ENCODE measurements around the gene RAPGEF2. TPM values are rescaled to one million over a fixed set of nuclear protein-coding genes. Genes with fewer than 3 reads are reported as not detected.

RAPGEF2 gene
- total and polyA plus RNA-seq, 2 donors from 2014 or later, result 6.9 to 50.6 TPM

GRCh38 chr4:159272273-159273140 lies 169.6 kb downstream of the RAPGEF2 start:
- H3K4me1 ChIP-seq (ENCODE audit: control insufficient read depth in 2 of 3, insufficient read depth in 2 of 3, low read depth in 1 of 3, low read length in 3 of 3), result peaks cover 0 to 12% (median 7%) of the 10 kb centered on the region in 3 donors
- FAIRE-seq, result no peak

DNA sequence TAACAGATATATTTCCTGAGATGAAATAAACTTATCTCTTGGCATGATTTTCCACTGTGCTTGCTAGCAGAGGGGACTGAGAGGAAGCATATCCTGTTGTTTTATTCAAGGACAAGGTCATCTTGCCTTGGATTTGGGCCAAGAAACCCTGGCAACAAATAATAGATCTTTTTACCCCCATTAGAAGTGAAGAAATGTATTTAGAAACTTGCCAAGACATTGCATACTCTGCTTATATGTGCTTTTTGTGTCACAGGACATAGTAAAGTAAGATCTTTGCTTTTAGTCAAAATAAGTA lies 170.2 kb downstream of the RAPGEF2 start:
- H3K9ac ChIP-seq (ENCODE audit: low read length in 3 of 3), result no peak overlapping the region
- H3K27ac ChIP-seq (ENCODE audit: low read depth in 2 of 2, low read length in 2 of 2), result peak overlapping the region in 1 of 2 donors; percentile 41
- no peaks in the 10 kb centered on the region for H3K27me3 ChIP-seq (ENCODE audit: control insufficient read depth, insufficient read depth, low read length)
- FAIRE-seq (no peak), DNase-seq (peak in 1 of 5 donors; percentile 84)
- no peak overlapping the region for H3K4me3 ChIP-seq (ENCODE audit: low read length in 3 of 3)
- intact Hi-C loops (cut with DNase I), result no loop called here
- no peaks in the 10 kb centered on the region for H3K36me3 ChIP-seq (ENCODE audit: control insufficient read depth in 2 of 3, insufficient read depth in 3 of 3, low read length in 3 of 3)
- H3K9me3 ChIP-seq (ENCODE audit: control insufficient read depth in 2 of 3, insufficient read depth in 1 of 3, low read length in 3 of 3), result no peaks in the 10 kb centered on the region
- peaks cover 0 to 12% (median 7%) of the 10 kb centered on the region in 3 donors for H3K4me1 ChIP-seq (ENCODE audit: control insufficient read depth in 2 of 3, insufficient read depth in 2 of 3, low read depth in 1 of 3, low read length in 3 of 3)
- TF ChIP-seq, protein P1, sequence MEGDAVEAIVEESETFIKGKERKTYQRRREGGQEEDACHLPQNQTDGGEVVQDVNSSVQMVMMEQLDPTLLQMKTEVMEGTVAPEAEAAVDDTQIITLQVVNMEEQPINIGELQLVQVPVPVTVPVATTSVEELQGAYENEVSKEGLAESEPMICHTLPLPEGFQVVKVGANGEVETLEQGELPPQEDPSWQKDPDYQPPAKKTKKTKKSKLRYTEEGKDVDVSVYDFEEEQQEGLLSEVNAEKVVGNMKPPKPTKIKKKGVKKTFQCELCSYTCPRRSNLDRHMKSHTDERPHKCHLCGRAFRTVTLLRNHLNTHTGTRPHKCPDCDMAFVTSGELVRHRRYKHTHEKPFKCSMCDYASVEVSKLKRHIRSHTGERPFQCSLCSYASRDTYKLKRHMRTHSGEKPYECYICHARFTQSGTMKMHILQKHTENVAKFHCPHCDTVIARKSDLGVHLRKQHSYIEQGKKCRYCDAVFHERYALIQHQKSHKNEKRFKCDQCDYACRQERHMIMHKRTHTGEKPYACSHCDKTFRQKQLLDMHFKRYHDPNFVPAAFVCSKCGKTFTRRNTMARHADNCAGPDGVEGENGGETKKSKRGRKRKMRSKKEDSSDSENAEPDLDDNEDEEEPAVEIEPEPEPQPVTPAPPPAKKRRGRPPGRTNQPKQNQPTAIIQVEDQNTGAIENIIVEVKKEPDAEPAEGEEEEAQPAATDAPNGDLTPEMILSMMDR (IDR thresholded peaks at IDR 0.05; ENCODE audit: borderline replicate concordance, extremely low read depth, insufficient read depth), result no peak

More at GRCh38 chr4:159272273-159273140, 169.6 kb downstream of the RAPGEF2 start:
- TF ChIP-seq, protein P1 (IDR thresholded peaks at IDR 0.05; ENCODE audit: borderline replicate concordance, extremely low read depth, insufficient read depth), result no peak
- intact Hi-C loops (cut with DNase I), result no loop called here
- H3K9me3 ChIP-seq (ENCODE audit: control insufficient read depth in 2 of 3, insufficient read depth in 1 of 3, low read length in 3 of 3), result no peaks in the 10 kb centered on the region
- no peaks in the 10 kb centered on the region for H3K27me3 ChIP-seq (ENCODE audit: control insufficient read depth, insufficient read depth, low read length)
- peak overlapping the region in 1 of 2 donors; percentile 63 for H3K27ac ChIP-seq (ENCODE audit: low read depth in 2 of 2, low read length in 2 of 2)
- no peak overlapping the region for H3K9ac ChIP-seq (ENCODE audit: low read length in 3 of 3)
- H3K36me3 ChIP-seq (ENCODE audit: control insufficient read depth in 2 of 3, insufficient read depth in 3 of 3, low read length in 3 of 3), result no peaks in the 10 kb centered on the region
- no peak overlapping the region for H3K4me3 ChIP-seq (ENCODE audit: low read length in 3 of 3)
- peak in 2 of 5 donors; percentile 57 to 60 for DNase-seq

DNA sequence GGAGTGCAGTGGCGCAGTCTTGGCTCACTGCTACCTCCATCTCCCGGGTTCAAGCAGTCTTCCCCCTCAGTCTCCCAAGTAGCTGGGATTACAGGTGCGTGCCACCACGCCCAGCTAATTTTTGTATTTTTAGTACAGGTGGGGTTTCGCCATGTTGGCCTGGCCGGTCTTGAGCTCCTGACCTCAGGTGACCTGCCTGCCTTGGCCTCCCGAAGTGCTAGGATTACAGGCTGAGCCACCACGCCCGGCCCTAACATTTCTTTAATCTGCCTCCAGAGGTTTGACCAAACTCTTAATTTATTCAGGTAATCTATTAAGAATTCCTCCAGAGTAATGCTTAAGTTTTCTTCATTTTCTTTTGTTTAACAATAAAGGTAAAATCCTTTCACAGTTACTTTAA lies 171.0 kb downstream of the RAPGEF2 start:
- TF ChIP-seq, protein P1 (IDR thresholded peaks at IDR 0.05; ENCODE audit: borderline replicate concordance, extremely low read depth, insufficient read depth), result no peak
- Histone ChIP-seq H3K36me3 (ENCODE audit: control insufficient read depth in 2 of 3, insufficient read depth in 3 of 3, low read length in 3 of 3) (no peaks in the 10 kb centered on the region), H3K9me3 (ENCODE audit: control insufficient read depth in 2 of 3, insufficient read depth in 1 of 3, low read length in 3 of 3) (no peaks in the 10 kb centered on the region), H3K4me3 (ENCODE audit: low read length in 3 of 3) (no peak overlapping the region), H3K9ac (ENCODE audit: low read length in 3 of 3) (no peak overlapping the region), H3K27me3 (ENCODE audit: control insufficient read depth, insufficient read depth, low read length) (no peaks in the 10 kb centered on the region), H3K27ac (ENCODE audit: low read depth in 2 of 2, low read length in 2 of 2) (no peak overlapping the region), H3K4me1 (ENCODE audit: control insufficient read depth in 2 of 3, insufficient read depth in 2 of 3, low read depth in 1 of 3, low read length in 3 of 3) (peaks cover 0 to 12% (median 7%) of the 10 kb centered on the region in 3 donors)
- intact Hi-C loops (cut with DNase I), result no loop called here
- peak in 1 of 5 donors; percentile 48 for DNase-seq
- no peak for FAIRE-seq

Data from kidney (tissue), 14 donors.